Keratinocyte (primary cell): ENCODE results near the gene EGFR.

ENCODE experiments used
- EZH2 ChIP-seq: IDR thresholded peaks from one replicate; pipeline ENCODE4 v1.6.1; 2012; ENCODE audit warnings: inconsistent platforms, mild to moderate bottlenecking, low read length, moderate library complexity
- TF ChIP-seq, protein P1 (sequence below), 3 experiments: IDR thresholded peaks in 1 of 3; conservative IDR thresholded peaks in 1 of 3; optimal IDR thresholded peaks in 1 of 3; 2 replicates in 2 of 3; 3 replicates in 1 of 3; pipeline versions ENCODE3 to v1.5.1; 2011; ENCODE audit warnings: low read length in 3 of 3, mild to moderate bottlenecking in 3 of 3, moderate library complexity in 2 of 3, control low read depth in 1 of 3, inconsistent platforms in 1 of 3; ENCODE audit not compliant: insufficient read depth in 2 of 3; ENCODE audit errors: extremely low read depth in 1 of 3

DNA sequence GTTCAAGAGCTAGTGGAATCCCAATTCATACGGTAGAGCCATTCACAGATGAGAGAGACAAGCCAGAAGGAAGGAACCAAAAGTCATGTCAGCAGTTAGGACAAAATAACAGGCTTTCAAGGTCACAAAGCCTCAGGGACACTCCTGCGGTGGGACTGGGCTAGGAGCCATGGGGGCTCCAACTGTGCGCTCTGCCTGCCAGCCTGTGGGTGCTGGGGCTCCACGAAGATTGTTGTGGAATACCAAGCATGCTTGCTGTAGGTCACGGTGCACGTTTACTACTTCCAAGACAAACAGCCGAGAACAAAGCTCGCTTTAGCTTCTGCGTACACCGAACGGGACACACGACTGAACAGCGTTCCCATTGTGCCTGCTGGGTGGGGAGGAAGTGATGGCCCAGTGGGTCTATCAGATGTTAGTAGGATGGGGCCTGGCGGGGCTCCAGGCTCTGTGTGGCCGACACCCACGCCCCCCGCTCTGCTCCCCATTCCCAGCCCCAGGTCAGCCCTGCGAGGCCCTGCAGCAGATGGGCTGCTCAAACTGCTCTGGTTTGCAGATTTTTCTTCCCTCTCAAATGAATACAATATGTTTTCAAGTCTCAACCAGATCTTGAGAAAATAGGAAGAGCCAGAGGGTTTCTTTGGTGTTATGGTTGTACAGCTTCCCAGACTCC is 158.9 kb downstream of the EGFR start:
- TF ChIP-seq, protein P1, sequence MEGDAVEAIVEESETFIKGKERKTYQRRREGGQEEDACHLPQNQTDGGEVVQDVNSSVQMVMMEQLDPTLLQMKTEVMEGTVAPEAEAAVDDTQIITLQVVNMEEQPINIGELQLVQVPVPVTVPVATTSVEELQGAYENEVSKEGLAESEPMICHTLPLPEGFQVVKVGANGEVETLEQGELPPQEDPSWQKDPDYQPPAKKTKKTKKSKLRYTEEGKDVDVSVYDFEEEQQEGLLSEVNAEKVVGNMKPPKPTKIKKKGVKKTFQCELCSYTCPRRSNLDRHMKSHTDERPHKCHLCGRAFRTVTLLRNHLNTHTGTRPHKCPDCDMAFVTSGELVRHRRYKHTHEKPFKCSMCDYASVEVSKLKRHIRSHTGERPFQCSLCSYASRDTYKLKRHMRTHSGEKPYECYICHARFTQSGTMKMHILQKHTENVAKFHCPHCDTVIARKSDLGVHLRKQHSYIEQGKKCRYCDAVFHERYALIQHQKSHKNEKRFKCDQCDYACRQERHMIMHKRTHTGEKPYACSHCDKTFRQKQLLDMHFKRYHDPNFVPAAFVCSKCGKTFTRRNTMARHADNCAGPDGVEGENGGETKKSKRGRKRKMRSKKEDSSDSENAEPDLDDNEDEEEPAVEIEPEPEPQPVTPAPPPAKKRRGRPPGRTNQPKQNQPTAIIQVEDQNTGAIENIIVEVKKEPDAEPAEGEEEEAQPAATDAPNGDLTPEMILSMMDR (optimal IDR thresholded peaks at IDR 0.05 in 1 of 3, IDR thresholded peaks at IDR 0.05 in 1 of 3, conservative IDR thresholded peaks at IDR 0.05 in 1 of 3; ENCODE audit: extremely low read depth in 1 of 3, insufficient read depth in 2 of 3, low read length in 3 of 3): no peak
- no peak for TF ChIP-seq EZH2
